GM19397 (cell line): Measurements from ENCODE around the gene GLIPR1.
"Not testable (repeated sequence)": the region's sequence is repeated elsewhere in the genome, so short reads cannot be mapped to it uniquely, and the experiment has no call there.

ENCODE experiments used
- ATAC-seq: cut with Tn5 transposase; IDR thresholded peaks from one replicate; pipeline ENCODE4 v1.9.1; 2021; ENCODE audit warnings: mild to moderate bottlenecking, moderate library complexity; ENCODE audit not compliant: unreplicated experiment

GLIPR1 gene

DNA sequence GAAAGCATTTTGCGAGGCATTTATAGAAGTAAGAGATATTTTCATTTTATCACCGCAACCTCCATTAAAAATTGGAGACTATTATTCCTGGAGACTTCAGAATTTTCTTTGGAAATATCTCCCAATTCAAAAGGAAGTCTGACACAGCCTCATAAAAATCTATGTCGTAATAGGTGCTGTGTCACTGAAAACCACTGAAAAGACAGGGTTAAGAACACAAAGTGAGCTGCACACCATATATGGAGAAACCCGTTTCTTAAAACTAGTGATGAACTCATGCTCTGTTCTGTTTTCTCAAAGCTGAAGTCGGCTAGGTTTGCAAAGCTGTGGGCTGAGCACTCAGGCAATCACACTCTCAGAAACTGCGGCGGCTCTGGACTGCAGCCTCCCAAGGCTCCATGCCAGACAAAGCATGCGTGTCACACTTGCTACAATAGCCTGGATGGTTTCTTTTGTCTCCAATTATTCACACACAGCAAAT lies at the start of gene GLIPR1:
TSS of gene GLIPR1 (plus strand) at position 287 of the 481 bp plus-strand sequence. CDS start at position 413, 126 bp downstream.
- ATAC-seq = peak; percentile 89

DNA sequence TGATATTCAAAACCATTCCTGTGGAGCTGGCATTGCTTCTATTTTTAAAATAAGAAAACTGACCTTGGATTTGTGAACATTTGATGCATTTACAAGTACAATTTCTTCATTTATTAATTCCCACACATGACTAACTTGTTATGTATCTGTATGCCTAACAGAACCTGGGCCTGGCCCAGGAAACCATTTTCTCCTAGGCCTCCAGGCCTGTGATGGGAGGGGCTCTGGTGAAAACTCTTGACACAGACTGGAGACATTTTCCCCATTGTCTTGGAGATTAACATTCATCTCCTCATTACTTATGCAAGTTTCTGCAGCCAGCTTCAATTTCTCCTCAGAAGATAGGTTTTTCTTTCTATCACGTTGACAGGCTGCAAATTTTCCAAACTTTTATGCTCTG lies 47.6 kb upstream of the GLIPR1 start:
- ATAC-seq = no peak

DNA sequence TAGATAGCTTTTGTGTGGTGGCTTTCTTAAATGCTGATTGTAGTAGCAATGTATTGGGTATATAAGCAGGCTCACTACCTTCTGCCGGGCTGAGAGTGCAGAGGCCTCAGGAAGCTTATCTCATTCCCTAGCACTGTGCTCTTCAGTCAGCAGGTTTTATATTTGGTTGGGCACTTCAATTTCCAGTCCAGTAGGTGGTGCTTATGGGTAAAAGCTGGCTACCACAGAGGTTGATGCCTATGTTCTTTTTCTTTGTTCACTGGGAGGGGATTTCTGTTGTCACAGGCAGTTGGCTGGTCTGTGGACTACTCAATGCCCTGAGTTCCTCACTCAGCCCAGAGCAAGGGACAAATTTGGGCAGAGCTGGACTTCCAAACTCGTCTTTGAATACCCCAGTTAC lies 43.0 kb upstream of the GLIPR1 start:
- no peak for ATAC-seq

DNA sequence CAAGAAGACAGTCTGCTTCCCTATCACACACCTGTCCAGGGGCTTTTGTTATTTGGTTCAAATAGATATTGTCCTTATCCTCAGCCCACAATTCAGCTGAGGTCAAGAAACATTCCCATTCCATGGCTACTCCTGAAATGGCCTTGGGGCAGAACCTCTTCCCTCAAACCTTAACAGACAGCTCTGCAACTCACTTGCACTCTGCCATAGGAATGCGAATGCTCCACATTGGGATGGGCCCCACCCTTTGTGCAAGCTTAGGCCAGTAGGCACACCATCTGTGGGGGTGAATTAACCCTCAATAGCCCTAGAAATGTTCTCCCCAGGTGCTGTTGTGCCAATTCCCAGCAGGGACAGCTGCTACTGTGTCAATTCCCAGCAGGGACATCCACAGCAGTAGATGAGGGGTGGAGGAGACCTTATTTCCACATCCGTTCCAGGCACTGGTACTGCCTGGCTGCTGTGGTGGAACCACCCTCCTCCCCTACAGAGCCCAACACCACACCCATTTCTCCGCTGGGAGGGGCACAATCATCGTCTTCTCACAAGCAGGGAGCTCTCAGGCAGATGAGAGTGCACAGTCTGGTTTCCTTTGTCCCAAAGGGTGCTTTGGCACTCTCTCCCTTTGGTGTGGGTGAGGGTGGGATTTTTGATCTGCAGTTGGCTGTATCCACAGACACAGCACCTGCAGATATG lies 42.3 kb upstream of the GLIPR1 start:
- no peak for ATAC-seq

DNA sequence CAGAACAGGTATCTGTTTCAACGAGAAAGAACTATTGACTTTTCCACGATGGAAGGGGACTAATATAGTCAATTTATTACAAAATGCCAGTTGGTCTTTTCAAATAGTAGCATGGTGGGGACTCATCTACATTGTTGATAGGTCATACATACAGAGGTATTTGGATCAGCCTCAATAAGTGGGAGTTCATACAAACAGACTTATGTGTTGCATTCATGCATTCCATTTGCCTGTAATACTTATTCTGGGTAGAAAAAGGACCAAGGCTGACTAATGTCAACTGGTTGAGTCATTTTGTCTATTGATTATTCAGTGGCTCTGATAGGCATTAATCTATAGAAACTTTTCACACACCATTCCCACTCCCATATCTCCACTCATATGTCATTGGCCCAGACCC lies 41.5 kb upstream of the GLIPR1 start:
- no peak for ATAC-seq

DNA sequence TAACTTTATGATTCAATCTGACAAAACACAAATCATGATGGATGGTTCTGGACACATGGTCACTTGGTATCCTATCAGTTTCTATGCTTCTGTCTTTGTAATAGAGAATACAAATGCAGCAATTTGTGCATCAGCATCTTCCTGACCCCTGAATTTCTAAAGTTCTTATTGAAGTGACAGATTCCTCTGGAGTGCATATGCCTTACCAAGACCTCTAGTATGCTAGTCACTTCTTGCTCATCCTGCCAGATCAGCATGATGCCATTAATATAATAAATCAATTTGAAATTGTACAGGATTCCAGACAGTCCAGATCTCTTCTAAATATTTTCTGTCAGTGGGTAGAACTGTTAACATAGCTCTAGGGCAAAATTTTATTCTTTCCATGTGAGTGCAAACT lies 40.6 kb upstream of the GLIPR1 start:
- ATAC-seq = no peak

DNA sequence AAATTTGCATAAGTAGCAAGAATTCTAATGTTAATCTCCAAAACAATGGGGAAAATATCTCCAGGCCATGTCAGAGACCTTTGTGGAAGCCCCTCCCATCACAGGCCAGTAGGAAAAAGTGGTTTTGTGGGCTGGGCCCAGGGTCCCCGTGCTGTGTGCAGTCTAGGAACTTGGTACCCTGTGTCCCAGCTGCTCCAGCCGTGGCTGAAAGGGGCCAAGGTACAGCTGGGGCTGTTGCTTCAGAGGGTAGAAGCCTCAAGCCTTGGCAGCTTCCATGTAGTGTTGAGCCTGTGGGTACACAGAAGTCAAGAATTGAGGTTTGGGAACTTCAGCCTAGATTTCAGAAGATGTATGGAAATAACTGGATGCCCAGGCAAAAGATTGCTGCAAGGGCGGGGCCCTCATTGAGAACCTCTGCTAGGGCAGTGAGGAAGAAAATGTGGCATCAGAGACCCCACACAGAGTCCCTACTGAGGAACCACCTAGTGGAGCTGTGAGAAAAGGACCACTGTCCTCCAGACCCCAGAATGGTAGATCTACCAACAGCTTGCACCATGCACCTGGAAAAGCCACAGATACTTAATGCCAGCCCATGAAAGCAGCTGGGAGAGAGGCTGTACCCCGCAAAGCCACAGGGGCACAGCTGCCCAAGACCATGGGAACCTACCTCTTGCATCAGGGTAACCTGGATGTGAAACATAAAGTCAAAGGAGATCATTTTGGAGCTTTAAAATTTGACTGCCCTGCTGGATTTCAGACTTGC lies 38.7 kb upstream of the GLIPR1 start:
- not testable (repeated sequence) for ATAC-seq

DNA sequence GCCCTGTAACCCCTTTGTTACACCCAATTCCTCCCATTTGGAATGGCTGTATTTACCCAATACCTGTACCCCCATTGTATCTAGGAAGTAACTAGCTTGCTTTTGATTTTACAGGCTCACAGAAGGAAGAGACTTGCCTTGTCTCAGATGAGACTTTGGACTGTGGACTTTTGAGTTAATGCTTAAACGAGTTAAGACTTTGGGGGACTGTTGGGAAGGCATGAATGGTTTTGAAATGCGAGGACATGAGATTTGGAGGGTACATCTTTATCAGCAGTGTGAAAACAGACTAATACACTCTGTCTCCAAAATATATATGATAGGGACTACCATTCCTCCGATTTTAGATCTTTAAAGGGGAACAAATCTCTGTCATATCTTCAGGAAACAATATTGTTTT lies 38.1 kb upstream of the GLIPR1 start:
- not testable (repeated sequence) for ATAC-seq

DNA sequence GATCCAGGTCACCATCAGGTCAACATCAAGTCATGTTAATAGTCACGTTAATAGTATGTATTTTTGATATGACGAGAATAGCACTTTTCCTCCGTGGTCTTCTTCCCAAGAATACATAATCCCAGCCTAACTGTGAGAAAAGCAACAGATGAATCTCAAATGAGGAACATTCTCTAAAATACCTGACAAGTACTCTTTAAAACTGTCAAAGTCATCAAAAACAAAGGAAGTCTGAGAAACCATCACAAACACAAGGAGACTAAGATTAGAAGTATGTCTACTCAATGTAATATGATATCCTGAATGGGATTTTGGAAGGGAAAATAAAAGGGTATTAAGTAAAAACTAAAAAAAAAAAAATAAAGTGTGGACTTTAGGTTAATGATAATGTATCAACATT lies 36.8 kb upstream of the GLIPR1 start:
- ATAC-seq = no peak

DNA sequence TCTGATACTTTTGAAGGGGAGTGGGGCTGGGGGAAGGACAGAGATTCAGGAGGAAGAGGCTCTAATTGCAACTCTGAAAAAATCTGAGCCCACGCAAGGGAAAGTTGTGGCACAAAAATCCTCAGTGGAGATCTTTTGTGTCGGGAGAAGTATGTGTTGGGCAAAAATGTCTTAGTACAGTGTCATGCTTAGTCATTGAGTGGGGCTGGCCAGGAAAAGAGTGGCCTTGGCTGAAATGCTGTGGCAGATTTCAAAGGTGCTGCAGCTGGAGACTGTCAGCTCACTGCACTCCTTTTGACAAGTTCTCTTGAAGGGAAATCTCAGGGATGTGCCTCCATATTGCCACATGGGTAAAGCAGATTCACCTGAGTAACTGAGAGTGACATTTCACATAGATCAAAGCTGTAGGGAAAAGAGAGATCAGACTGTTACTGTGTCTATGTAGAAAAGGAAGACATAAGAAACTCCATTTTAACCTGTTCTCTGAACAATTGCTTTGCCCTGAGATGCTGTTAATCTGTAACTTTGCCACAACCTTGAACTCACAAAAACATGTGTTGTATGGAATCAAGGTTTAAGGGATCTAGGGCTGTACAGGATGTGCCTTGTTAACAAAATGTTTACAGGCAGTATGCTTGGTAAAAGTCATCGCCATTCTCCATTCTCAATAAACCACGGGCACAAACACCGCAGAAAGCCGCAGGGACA lies 36.0 kb upstream of the GLIPR1 start:
- ATAC-seq = no peak

DNA sequence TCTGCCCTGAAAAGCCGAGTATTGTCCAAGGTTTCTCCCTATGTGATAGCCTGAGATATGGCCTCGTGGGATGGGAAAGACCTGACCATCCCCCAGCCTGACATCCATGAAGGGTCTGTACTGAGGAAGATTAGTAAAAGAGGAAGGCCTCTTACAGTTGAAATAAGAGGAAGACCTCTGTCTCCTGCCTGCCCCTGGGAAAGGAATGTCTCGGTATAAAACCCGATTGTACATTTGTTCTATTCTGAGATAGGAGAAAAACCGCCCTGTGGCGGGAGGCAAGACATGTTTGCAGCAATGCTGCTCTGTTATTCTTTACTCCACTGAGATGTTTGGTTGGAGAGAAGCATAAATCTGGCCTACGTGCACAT lies 35.4 kb upstream of the GLIPR1 start:
- ATAC-seq = not testable (repeated sequence)

DNA sequence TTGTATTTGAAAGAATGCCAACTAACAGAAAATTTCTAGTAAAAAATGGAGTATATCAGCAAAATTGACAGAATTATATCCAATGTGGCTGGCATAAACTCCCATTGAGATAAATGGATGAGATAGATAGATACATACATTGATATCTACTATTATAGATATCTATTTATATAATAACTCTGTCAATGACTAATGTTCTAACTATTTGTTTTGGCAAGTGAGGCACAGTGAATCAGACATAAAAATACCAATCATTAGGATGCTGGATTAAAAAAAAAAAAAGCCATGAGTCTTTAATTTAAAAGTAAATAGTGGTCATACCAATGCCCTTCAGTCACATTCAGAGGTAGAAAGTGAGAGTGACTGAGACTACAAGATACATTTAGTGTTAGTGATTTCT lies 33.7 kb upstream of the GLIPR1 start:
- ATAC-seq = no peak

DNA sequence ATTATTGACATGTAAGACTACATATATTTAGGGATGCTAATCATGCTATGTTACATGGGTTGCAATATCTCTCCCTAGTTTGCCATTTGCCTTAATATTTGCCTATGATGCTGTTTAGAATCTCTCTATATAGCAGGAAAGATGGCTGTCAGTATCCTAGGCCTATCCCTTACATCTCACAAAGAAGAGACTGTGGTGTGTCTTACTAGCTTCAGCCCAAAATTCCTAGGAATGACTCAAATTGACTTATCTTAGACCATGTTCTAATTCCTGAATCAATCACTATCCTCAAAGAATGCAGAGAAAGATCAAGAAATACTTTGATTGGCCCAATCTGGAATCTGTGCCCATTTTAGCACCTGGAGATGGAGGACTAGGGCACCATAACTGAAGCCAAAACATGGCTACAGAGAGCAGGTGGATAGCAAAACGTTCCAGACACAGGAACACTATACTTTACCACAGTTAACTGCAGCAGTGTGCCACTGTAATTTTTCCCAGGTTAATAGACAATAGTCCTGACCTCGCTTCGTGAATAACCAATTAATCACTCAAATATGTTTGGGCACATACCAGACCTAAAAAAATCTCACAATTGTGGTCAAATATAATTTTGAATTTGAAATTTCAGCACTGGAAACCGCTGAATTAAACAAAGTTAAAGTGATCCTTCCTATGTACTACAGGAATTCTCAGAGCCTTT lies 32.7 kb upstream of the GLIPR1 start:
- no peak for ATAC-seq

DNA sequence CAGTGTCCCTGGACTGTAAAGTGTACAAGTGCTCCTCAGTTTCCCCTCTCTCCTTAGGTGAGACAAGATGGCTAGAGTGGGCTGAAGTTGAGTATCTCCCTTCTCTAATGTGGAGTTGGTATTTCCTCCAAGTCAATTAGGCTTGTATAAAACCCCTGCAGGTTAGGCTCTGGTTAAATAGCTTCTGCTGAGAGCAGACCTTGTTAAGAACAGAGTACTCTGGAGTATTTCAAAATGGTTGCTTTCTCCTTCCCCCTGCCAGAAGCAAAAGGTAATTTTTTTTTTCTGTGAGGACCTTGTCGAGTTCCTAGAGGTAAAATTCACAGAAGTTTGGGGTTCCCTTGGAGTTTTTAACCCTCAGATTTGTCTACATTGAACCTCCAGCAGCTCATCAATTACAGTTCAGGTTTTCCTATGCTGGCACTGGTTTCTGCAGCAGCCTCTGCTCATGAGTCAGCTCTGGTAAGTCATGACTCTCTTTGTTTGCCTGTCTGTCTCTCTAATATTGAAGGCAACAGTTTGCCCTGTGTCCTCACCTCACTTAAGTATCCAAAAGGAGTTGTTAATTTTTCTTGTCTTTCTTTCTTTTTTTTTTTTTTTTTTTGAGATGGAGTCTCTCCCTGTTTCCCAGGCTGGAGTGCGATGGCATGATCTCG lies 27.8 kb upstream of the GLIPR1 start:
- ATAC-seq = no peak

DNA sequence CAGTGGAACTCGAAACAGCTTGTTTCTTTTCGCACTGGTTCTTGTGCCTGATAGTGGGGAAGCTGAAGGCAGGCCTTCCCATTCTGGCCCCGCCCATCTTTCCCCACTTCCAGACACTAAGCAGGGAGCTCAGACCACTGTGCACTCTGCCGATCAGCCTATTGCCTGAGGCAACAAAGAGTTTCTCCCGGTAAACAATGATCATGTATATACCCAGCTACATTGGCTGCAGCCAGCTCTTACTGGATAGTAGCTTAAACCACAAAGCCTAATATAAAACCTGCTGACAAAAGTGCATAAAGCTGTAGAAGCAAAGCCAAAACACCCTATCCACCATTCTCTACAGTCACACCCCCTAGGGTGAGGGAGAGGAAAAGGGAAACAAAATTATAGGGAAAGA lies 24.7 kb upstream of the GLIPR1 start:
- no peak for ATAC-seq

DNA sequence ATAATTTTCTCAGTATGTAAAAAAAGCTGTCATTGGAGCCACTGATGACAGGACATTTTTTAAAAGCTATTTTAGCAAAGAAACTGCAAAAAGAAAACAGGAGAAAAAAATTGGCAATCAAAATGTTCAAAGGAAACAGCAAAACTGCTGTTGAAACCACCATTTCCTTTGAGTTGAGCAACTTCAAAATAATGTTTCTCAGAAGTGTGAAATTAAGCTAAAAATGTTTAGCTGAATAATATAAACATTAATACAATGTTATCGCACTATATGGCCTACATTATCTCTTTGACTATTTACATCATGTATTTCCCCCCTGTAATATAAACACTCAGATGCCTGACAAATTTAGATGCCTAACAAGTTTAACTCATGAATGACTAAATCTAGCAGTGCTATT lies 23.4 kb upstream of the GLIPR1 start:
- no peak for ATAC-seq

DNA sequence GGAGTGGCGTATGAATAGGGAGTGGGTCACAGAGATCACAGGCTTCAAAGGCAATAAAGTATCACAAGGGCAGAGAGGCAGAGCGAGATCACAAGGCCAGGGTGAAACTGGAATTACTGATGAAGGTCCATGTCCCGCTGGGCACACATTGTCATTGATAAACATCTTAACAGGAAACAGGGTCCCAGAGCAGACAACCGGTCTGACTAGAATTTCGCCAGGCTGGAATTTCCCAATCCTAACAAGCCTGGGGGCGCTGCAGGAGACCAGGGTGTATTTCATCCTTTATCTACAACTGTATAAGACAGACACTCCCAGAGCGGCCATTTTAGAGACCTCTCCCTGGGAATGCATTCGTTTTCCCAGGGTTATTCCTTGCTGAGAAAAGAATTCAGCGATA lies 22.7 kb upstream of the GLIPR1 start:
- not testable (repeated sequence) for ATAC-seq

DNA sequence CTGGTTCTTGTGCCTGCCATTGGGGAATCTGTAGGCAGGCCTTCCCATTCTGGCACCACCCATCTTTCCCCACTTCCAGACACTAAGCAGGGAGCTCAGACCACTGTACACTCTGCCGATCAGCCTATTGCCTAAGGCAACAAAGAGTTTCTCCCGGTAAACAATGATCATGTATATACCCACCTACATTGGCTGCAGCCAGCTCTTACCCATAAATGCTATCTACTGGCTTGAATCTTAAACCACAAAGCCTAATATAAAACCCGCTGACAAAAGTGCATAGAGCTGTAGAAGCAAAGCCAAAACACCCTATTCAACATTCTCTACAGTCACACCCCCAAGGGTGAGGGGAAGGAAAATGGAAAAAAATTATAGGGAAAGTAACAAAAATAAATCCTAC lies 20.8 kb upstream of the GLIPR1 start:
- ATAC-seq = no peak

DNA sequence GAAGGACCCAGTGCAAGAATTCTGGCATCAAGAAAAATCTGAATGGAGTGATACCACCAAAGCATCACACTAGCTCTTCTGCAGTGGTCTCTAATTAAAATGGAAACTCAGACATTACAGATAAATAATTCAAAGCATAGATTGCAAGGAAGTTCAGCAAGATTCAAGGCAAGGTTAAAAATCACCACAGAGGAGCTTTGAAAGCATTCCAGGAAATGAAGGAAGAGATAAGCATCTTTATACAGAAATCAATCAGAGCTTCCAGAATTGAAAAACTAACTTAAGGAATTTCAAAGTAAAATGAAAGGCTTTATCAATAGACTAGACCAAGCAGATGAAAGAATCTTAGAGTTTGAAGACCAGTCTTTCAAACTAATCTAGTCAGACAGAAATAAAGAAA lies 20.4 kb upstream of the GLIPR1 start:
- ATAC-seq = no peak
